Activated gamma-delta T cell treated with anti-CD3 and anti-CD28 coated beads, Interleukin-2, amount 50 U/mL, for 16 hours (primary cell): ENCODE measurements around the gene FUT2.

Experiments
- DNase-seq: peaks from one replicate; pipeline ENCODE4 v3.0.0-alpha.2; 2020; ENCODE audit warnings: low read depth

FUT2 gene

GRCh38 chr19:48751845-48752495 lies 56.2 kb downstream of the FUT2 start:
- DNase-seq: no peak

- DNase-seq: no peak
Measured at GRCh38 chr19:48752496-48753365, 57.0 kb downstream of the FUT2 start, which contains the start of gene FUT1. FUT1 (minus strand) TSS chr19:48752641; CDS start chr19:48751281, 1,360 bp downstream.

GRCh38 chr19:48755084-48755641 lies 59.4 kb downstream of the FUT2 start, which contains the start of gene FGF21:
FGF21 (plus strand) TSS chr19:48755524; CDS start chr19:48756237, 713 bp downstream.
- no peak for DNase-seq
